Peyer's patch (tissue), 4 donors: Measurements from ENCODE around the gene SLC23A2.

Source experiments
- POLR2A ChIP-seq, 2 donors: fragments of 450-650 bp; IDR thresholded peaks; one replicate each; pipeline ENCODE4 v1.5.1; 2017; ENCODE audit warnings: antibody characterized with exemption in 2 of 2, mild to moderate bottlenecking in 2 of 2, moderate library complexity in 2 of 2
- TF ChIP-seq, protein P1 (sequence below), 6 experiments: fragments of 450-650 bp in 4 of 6; fragments of 200-600 bp in 2 of 6; sonication (generic) in 1 of 6; IDR thresholded peaks; one replicate each; pipeline ENCODE4 v1.5.1; 2017 to 2019; ENCODE audit warnings: antibody characterized with exemption in 6 of 6, mild to moderate bottlenecking in 3 of 6, moderate library complexity in 1 of 6

DNA sequence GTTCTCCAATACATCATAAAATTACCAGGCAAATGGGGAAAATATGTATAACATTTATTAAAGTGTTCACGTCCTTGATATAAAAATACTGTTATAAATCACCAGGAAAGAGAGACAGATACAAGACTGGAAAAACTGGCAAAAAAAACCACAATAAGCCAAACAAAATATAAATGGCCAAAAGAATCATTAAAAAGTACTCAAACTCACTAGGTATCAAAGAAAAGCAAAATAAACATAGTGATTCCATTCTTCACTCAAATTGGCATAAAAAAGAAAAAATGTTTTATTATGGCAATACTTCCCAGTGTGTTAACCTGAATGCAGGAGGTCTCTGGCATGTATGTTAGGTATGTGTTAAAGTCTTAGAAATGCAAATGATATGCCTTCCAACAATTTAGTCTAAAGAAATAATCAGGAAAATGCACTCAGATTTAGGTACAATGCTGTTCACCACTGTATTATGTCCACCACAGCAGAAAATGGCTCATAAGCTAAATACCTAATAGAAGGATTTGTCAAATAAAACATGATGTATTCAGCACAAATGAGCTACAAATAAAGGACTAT lies 21.4 kb downstream of the SLC23A2 start:
- TF ChIP-seq, protein P1, sequence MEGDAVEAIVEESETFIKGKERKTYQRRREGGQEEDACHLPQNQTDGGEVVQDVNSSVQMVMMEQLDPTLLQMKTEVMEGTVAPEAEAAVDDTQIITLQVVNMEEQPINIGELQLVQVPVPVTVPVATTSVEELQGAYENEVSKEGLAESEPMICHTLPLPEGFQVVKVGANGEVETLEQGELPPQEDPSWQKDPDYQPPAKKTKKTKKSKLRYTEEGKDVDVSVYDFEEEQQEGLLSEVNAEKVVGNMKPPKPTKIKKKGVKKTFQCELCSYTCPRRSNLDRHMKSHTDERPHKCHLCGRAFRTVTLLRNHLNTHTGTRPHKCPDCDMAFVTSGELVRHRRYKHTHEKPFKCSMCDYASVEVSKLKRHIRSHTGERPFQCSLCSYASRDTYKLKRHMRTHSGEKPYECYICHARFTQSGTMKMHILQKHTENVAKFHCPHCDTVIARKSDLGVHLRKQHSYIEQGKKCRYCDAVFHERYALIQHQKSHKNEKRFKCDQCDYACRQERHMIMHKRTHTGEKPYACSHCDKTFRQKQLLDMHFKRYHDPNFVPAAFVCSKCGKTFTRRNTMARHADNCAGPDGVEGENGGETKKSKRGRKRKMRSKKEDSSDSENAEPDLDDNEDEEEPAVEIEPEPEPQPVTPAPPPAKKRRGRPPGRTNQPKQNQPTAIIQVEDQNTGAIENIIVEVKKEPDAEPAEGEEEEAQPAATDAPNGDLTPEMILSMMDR (IDR thresholded peaks at IDR 0.05) = no peak
- no peak for TF ChIP-seq POLR2A (IDR thresholded peaks at IDR 0.05)
